HG03139 (cell line): Measurements from ENCODE around the gene ANO3.

Experiments
- ATAC-seq: cut with Tn5 transposase; IDR thresholded peaks from one replicate; pipeline ENCODE4 v1.9.1; 2021; ENCODE audit not compliant: unreplicated experiment

Gene ANO3

DNA sequence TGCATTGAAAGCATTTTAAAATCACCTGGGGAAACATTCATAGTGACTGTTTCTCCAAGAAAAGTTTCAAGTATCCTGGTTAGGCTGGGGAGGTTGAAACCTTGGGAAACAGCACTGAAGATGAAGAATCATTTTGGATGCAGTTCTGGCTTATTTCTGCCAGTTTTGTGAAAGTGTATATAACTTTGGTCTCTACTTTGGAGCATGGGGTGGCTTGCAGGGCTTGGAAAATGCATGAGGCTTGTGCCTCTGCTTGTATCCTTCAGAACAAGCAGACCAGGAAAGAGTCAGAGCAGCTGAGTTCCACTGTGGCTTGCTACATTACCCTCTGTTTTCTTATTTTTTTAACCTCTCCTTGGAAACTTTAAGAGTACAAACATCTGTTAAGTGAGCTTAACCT lies 370.5 kb downstream of the ANO3 start:
- no peak for ATAC-seq

DNA sequence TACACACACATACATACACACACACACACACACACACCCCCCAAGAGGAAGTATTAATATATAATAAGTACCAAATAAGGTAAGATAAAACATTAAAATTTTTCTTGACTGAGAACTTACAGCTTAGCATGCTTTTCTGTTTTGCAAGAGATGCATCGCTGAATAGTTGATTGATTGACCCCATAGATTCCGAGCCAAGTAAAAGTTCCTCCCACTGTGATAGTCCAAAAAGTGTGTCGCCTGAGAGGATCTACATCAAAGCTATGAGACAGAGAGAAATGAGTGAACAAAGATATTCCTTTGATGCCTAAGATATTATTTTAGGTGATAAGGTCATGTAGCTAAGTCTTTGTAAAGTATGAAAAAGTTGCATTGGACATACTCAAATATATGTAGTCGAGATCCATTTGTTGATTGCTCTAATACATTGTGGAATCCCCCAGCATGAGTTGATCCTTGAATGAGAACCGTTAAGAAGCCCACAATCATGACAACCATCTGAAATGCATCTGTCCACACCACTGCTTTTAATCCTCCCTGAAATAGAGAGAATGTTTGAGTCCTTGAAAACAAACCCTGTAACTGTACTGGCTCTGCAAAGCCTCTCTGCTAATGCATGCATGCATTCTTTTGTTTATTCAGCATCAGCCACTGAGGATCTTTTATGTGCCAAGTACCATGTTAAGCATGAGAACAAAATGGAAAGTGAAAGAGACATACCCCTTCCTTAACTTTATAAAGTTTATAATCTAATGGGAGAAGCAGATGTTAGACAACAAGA lies 371.7 kb downstream of the ANO3 start:
- no peak for ATAC-seq

DNA sequence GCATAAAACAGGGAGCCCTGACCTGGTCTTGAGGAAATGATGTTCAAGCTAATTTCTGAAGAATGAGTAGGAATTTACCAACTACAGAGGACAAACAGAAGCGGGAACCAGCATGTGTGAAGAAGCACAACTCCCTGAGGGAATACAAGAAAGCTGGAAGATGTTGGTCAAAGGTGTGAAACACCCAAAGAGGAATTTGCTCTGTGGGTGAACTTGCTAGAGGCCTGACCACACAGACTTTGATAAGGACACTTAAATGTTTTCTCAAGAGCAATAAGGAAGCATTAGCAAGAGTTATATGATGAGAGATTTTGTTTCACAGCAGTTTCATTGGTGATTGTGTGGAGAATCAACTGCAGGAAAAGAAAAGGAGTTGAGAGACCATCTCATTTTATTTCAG lies 372.3 kb downstream of the ANO3 start:
- ATAC-seq = no peak

DNA sequence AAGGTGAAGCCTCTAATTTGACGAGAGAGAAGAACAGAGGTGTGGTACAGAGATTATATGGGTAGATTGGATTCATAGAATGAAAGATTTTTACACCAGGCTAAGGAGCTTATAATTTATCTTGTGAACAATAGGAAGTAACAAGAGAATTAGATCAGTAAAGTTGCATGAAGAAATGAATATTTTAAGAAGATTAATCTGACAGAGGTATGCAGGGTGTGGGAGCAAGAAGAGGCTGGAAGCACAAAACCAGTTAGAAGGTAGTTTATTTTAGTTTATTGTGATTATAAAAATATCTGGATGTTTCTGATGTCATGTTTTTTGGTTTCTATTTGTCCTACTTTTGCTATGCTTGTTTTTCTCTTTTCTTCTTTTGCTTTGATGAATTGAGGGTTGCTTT lies 374.3 kb downstream of the ANO3 start:
- no peak for ATAC-seq

DNA sequence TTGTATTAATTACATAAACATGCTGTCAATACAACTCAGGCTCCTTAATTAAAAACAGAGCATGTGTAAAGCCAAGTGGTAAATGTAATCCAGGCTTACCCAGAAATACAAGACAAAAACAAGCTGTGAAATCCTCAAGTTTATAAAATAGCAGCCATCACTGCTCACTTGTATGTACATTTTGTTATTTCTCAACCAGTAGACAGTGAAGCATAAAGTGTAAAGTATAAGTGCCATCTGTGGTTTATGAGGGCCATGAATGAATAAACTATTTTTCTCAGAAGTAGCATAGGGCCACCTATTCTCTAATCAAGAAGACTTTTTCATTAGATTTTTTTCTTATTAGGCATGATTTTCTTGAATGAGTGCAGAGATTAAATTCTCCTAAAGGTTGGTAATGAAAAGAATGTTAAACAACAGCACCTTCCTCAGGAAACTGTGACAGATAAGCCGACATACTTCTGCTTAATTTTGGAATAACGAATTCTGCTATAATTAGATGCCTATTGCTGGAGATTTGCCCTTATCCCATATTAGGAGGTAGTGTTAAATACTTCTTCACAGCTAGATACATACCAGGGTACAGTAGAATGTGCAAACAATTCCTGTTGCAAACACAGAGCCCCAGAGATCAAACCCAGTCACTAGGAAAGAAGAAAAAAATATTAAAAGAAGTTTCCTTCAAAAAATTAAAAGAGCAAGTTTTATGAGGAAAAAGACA lies 377.0 kb downstream of the ANO3 start:
- ATAC-seq = no peak

DNA sequence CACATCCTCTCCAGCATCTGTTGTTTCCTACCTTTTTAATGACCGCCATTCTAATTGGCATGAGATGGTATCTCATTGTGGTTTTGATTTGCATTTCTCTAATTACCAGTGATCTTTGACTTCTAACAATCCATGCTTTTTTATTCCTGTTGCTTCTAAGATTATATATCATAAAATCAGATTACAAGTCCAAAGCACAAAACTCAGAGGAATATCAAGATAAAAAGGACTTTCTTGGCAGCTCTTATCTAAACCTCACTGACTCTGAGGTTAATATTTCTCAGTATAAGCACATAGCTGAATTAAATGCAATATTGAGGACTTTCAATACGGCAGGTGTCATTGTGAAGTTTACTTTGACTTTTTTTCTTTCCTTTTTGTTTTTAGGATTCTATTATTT lies 378.6 kb downstream of the ANO3 start:
- ATAC-seq = no peak

DNA sequence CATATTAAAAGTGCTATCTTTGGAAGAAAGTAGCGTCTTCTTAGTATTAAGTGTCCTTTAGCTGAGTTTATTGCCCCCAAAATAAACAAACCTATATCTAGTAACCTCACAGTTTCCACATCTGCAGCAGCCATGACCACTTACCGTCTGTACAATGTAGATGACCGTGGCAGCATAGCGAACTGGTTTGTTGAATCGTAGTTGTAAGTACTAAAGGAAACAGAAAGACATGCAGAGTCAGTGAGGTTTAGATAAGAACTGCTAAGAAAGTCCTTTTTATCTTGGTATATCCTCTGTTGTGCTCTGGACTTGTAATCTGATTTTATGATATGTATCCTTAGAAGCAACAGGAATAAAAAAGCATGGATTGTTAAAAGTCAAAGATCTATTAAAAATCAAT lies 380.6 kb downstream of the ANO3 start:
- no peak for ATAC-seq
